ENCODE data around the gene NKAPD1.

- TF ChIP-seq POLR2AphosphoS5 (IDR thresholded peaks at IDR 0.05; ENCODE audit: low read depth, low read length) (no peak), ELF1 (IDR thresholded peaks at IDR 0.05; ENCODE audit: borderline replicate concordance, low read depth) (no peak), REST (IDR thresholded peaks at IDR 0.05; ENCODE audit: low read depth) (no peak), EZH2 (IDR thresholded peaks at IDR 0.05) (no peak), SIN3A (IDR thresholded peaks at IDR 0.05; ENCODE audit: low read depth) (no peak), RAD21 (IDR thresholded peaks at IDR 0.05; ENCODE audit: low read depth) (no peak), POLR2A (IDR thresholded peaks at IDR 0.05; ENCODE audit: borderline replicate concordance, extremely low read depth, insufficient read depth, insufficient read length) (no peak), ZFX (IDR thresholded peaks at IDR 0.05) (no peak), MAX (IDR thresholded peaks at IDR 0.05) (no peak)
- TF ChIP-seq, protein P1, sequence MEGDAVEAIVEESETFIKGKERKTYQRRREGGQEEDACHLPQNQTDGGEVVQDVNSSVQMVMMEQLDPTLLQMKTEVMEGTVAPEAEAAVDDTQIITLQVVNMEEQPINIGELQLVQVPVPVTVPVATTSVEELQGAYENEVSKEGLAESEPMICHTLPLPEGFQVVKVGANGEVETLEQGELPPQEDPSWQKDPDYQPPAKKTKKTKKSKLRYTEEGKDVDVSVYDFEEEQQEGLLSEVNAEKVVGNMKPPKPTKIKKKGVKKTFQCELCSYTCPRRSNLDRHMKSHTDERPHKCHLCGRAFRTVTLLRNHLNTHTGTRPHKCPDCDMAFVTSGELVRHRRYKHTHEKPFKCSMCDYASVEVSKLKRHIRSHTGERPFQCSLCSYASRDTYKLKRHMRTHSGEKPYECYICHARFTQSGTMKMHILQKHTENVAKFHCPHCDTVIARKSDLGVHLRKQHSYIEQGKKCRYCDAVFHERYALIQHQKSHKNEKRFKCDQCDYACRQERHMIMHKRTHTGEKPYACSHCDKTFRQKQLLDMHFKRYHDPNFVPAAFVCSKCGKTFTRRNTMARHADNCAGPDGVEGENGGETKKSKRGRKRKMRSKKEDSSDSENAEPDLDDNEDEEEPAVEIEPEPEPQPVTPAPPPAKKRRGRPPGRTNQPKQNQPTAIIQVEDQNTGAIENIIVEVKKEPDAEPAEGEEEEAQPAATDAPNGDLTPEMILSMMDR (IDR thresholded peaks at IDR 0.05 in 2 of 3, conservative IDR thresholded peaks at IDR 0.05 in 1 of 3; ENCODE audit: borderline replicate concordance in 1 of 3, insufficient read depth in 1 of 3, low read depth in 2 of 3, low read length in 2 of 3), result no peak
Observed at GRCh38 chr11:112033902-112034301, 40.2 kb upstream of the NKAPD1 start.
